Neural crest cell (in vitro differentiated cells): ENCODE measurements around the gene WNK1. TPM values are rescaled to one million over a fixed set of nuclear protein-coding genes. Genes with fewer than 3 reads are reported as not detected.

ENCODE experiments used
- DNase-seq: peaks from one replicate; pipeline ENCODE4 v3.0.0; 2021; ENCODE audit warnings: low read depth, mixed read lengths, low spot score
- H3K27ac Mint-ChIP-seq: one replicate; pipeline ENCODE4 v1.8.0; 2021; ENCODE audit warnings: mild to moderate bottlenecking, mixed read lengths; ENCODE audit not compliant: unreplicated experiment
- H3K27me3 Mint-ChIP-seq: 2 replicates; pipeline ENCODE4 v1.8.0; 2021; ENCODE audit warnings: low read depth, mild to moderate bottlenecking, mixed read lengths
- H3K36me3 Mint-ChIP-seq: 2 replicates; pipeline ENCODE4 v1.8.0; 2021; ENCODE audit warnings: low read depth, mild to moderate bottlenecking, mixed read lengths
- H3K4me1 Mint-ChIP-seq: 2 replicates; pipeline ENCODE4 v1.8.0; 2021; ENCODE audit warnings: mixed read lengths
- H3K4me3 Mint-ChIP-seq: one replicate; pipeline ENCODE4 v1.8.0; 2021; ENCODE audit warnings: mild to moderate bottlenecking, mixed read lengths
- H3K9me3 Mint-ChIP-seq: 2 replicates; pipeline ENCODE4 v1.8.0; 2021; ENCODE audit warnings: mixed read lengths
- CTCF ChIP-seq: fragments of 200-600 bp; sonication (generic); conservative IDR thresholded peaks from 2 replicates; pipeline ENCODE4 v1.5.0; 2021; ENCODE audit warnings: antibody characterized with exemption, mild to moderate bottlenecking
- total RNA-seq: library from RNA; stranded (reverse); gene quantifications from 2 replicates; pipeline ENCODE4 v1.2.1, GENCODE V29; 2021

WNK1 gene
- total RNA-seq, 1 donor from 2014 or later = 155 TPM

- Mint-ChIP-seq H3K36me3 (no peaks in the 10 kb centered on the region), H3K9me3 (peaks cover 3% of the 10 kb centered on the region), H3K4me1 (peaks cover 13% of the 10 kb centered on the region), H3K4me3 (no peak overlapping the region), H3K27ac (no peak overlapping the region), H3K27me3 (no peaks in the 10 kb centered on the region)
- no peak for TF ChIP-seq CTCF
- DNase-seq = no peak
Observed at GRCh38 chr12:725076-725475, 27.3 kb upstream of the WNK1 start.

GRCh38 chr12:726281-727140 lies 25.9 kb upstream of the WNK1 start:
- H3K4me3 Mint-ChIP-seq = no peak overlapping the region
- no peak for DNase-seq
- TF ChIP-seq CTCF = no peak
- no peaks in the 10 kb centered on the region for H3K27me3 Mint-ChIP-seq
- H3K4me1 Mint-ChIP-seq = peaks cover 6% of the 10 kb centered on the region
- H3K36me3 Mint-ChIP-seq = no peaks in the 10 kb centered on the region
- no peaks in the 10 kb centered on the region for H3K9me3 Mint-ChIP-seq
- H3K27ac Mint-ChIP-seq = no peak overlapping the region

- H3K4me3 Mint-ChIP-seq = no peak overlapping the region
- H3K27ac Mint-ChIP-seq = no peak overlapping the region
- DNase-seq = no peak
- no peaks in the 10 kb centered on the region for H3K9me3 Mint-ChIP-seq
- H3K36me3 Mint-ChIP-seq = no peaks in the 10 kb centered on the region
- H3K4me1 Mint-ChIP-seq = peaks cover 3% of the 10 kb centered on the region
- H3K27me3 Mint-ChIP-seq = no peaks in the 10 kb centered on the region
- no peak for TF ChIP-seq CTCF
Observed at GRCh38 chr12:727321-727720, 25.1 kb upstream of the WNK1 start.

- H3K4me3 Mint-ChIP-seq = no peak overlapping the region
- H3K36me3 Mint-ChIP-seq = no peaks in the 10 kb centered on the region
- no peaks in the 10 kb centered on the region for H3K27me3 Mint-ChIP-seq
- H3K9me3 Mint-ChIP-seq = no peaks in the 10 kb centered on the region
- no peak overlapping the region for H3K27ac Mint-ChIP-seq
- TF ChIP-seq CTCF = no peak
- H3K4me1 Mint-ChIP-seq = no peaks in the 10 kb centered on the region
- DNase-seq = no peak
Observed at GRCh38 chr12:728781-729180, 23.6 kb upstream of the WNK1 start.

GRCh38 chr12:729221-729620 lies 23.2 kb upstream of the WNK1 start:
- no peaks in the 10 kb centered on the region for H3K36me3 Mint-ChIP-seq
- DNase-seq = no peak
- no peak overlapping the region for H3K27ac Mint-ChIP-seq
- H3K4me3 Mint-ChIP-seq = no peak overlapping the region
- H3K4me1 Mint-ChIP-seq = no peaks in the 10 kb centered on the region
- no peaks in the 10 kb centered on the region for H3K9me3 Mint-ChIP-seq
- TF ChIP-seq CTCF = no peak
- no peaks in the 10 kb centered on the region for H3K27me3 Mint-ChIP-seq
